ENCODE results near the gene ZNF777. TPM values are rescaled to one million over a fixed set of nuclear protein-coding genes. Genes with fewer than 3 reads are reported as not detected.
A peak's percentile ranks its signal among the peaks of the same experiment; 100 is the strongest.

ZNF777 gene
- total and polyA plus RNA-seq, 8 donors, result 1.2 to 15.2 (median 5.3) TPM

GRCh38 chr7:149444287-149444686, 16.6 kb downstream of the ZNF777 start:
- Histone ChIP-seq H3K27ac (no peak overlapping the region), H3K27me3 (no peaks in the 10 kb centered on the region), H3K4me3 (no peak overlapping the region), H3K9me3 (no peaks in the 10 kb centered on the region), H3K4me1 (no peaks in the 10 kb centered on the region), H3K36me3 (peaks cover 29 to 65% (median 57%) of the 10 kb centered on the region in 4 donors)
- 83 to 89% (median 85%) methylated on average over 6 of the region's 6 CpGs for WGBS, 5 donors
- intact Hi-C loops (cut with DNase I; ENCODE audit: low total_unique reads), result no loop called here
- DNase-seq, result peak in 1 of 2 donors; percentile 24
- TF ChIP-seq POLR2A (IDR thresholded peaks at IDR 0.05) (no peak), EP300 (IDR thresholded peaks at IDR 0.05) (no peak), POLR2AphosphoS5 (IDR thresholded peaks at IDR 0.05) (no peak)
- TF ChIP-seq, protein P1, sequence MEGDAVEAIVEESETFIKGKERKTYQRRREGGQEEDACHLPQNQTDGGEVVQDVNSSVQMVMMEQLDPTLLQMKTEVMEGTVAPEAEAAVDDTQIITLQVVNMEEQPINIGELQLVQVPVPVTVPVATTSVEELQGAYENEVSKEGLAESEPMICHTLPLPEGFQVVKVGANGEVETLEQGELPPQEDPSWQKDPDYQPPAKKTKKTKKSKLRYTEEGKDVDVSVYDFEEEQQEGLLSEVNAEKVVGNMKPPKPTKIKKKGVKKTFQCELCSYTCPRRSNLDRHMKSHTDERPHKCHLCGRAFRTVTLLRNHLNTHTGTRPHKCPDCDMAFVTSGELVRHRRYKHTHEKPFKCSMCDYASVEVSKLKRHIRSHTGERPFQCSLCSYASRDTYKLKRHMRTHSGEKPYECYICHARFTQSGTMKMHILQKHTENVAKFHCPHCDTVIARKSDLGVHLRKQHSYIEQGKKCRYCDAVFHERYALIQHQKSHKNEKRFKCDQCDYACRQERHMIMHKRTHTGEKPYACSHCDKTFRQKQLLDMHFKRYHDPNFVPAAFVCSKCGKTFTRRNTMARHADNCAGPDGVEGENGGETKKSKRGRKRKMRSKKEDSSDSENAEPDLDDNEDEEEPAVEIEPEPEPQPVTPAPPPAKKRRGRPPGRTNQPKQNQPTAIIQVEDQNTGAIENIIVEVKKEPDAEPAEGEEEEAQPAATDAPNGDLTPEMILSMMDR (IDR thresholded peaks at IDR 0.05), result no peak

GRCh38 chr7:149443523-149443922, 17.3 kb downstream of the ZNF777 start:
- TF ChIP-seq EP300 (IDR thresholded peaks at IDR 0.05) (no peak), POLR2AphosphoS5 (IDR thresholded peaks at IDR 0.05) (no peak), POLR2A (IDR thresholded peaks at IDR 0.05) (no peak)
- TF ChIP-seq, protein P1 (IDR thresholded peaks at IDR 0.05), result no peak
- no peak for DNase-seq

GRCh38 chr7:149442924-149443323, 17.9 kb downstream of the ZNF777 start:
- H3K27ac ChIP-seq, result no peak overlapping the region
- no peak for DNase-seq
- H3K4me1 ChIP-seq, result no peaks in the 10 kb centered on the region
- TF ChIP-seq POLR2AphosphoS5 (IDR thresholded peaks at IDR 0.05), result no peak
- no peak for TF ChIP-seq EP300 (IDR thresholded peaks at IDR 0.05)
- TF ChIP-seq, protein P1 (IDR thresholded peaks at IDR 0.05), result no peak
- TF ChIP-seq POLR2A (IDR thresholded peaks at IDR 0.05), result no peak
- no peaks in the 10 kb centered on the region for H3K9me3 ChIP-seq
- peaks cover 17 to 64% (median 46%) of the 10 kb centered on the region in 4 donors for H3K36me3 ChIP-seq
- intact Hi-C loops (cut with DNase I; ENCODE audit: low total_unique reads), result no loop called here
- no peaks in the 10 kb centered on the region for H3K27me3 ChIP-seq
- no peak overlapping the region for H3K4me3 ChIP-seq
- WGBS, 5 donors, result 75 to 99% (median 78%) methylated on average over 3 of the region's 3 CpGs

More at GRCh38 chr7:149443523-149443922, 17.3 kb downstream of the ZNF777 start:
- peaks cover 21 to 62% (median 49%) of the 10 kb centered on the region in 4 donors for H3K36me3 ChIP-seq
- no peak overlapping the region for H3K4me3 ChIP-seq
- no peak overlapping the region for H3K27ac ChIP-seq
- H3K4me1 ChIP-seq, result no peaks in the 10 kb centered on the region
- WGBS, 5 donors, result 85 to 93% (median 89%) methylated on average over 7 of the region's 7 CpGs
- H3K27me3 ChIP-seq, result no peaks in the 10 kb centered on the region
- intact Hi-C loops (cut with DNase I; ENCODE audit: low total_unique reads), result no loop called here
- no peaks in the 10 kb centered on the region for H3K9me3 ChIP-seq

DNA sequence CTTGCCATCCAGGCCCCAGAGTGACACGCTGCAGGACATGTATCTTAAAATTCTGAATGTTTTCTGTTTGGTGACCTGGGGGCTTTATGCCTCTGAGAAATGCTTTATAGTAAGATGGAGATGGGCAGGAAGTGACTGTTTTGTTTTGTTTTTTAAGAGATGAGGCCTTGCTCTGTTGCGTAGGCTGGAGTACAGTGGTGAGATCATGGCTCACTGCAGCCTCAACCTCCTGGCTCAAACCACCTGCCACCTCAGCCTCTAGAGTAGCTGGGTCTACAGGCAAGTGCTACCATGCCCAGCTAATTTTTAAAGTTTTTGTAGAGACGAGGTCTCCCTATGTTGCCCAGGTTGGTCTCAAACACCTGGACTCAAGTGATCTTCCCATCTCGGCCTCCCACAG, 20.6 kb downstream of the ZNF777 start:
- DNase-seq, result no peak
- intact Hi-C loops (cut with DNase I; ENCODE audit: low total_unique reads), result no loop called here
- H3K4me1 ChIP-seq, result no peaks in the 10 kb centered on the region
- 80 to 89% (median 86%) methylated on average over 4 of the region's 4 CpGs for WGBS, 5 donors
- no peaks in the 10 kb centered on the region for H3K27me3 ChIP-seq
- no peak for TF ChIP-seq POLR2AphosphoS5 (IDR thresholded peaks at IDR 0.05)
- TF ChIP-seq POLR2A (IDR thresholded peaks at IDR 0.05), result no peak
- no peak for TF ChIP-seq EP300 (IDR thresholded peaks at IDR 0.05)
- TF ChIP-seq, protein P1 (IDR thresholded peaks at IDR 0.05), result no peak
- no peak overlapping the region for H3K27ac ChIP-seq
- no peak overlapping the region for H3K4me3 ChIP-seq
- H3K9me3 ChIP-seq, result no peaks in the 10 kb centered on the region
- H3K36me3 ChIP-seq, result peaks cover 11 to 60% (median 38%) of the 10 kb centered on the region in 4 donors
